GM13977 (cell line): Measurements from ENCODE around the gene ADAMTS15.
"Not testable (repeated sequence)": the region's sequence is repeated elsewhere in the genome, so short reads cannot be mapped to it uniquely, and the experiment has no call there.

ENCODE experiments used
- DNase-seq: peaks from one replicate; pipeline ENCODE4 v3.0.0; 2012; ENCODE audit warnings: low spot score
- CTCF ChIP-seq: IDR thresholded peaks from 2 replicates; pipeline ENCODE4 v1.5.1; 2012; ENCODE audit warnings: mild to moderate bottlenecking, control low read depth; ENCODE audit not compliant: insufficient read depth; ENCODE audit errors: extremely low read depth, missing control alignments
- in situ Hi-C: fragments of 300-500 bp; cut with MboI; formaldehyde crosslinking; loops from one replicate; pipeline ENCODE4 v1.12.0; 2022; ENCODE audit warnings: low sequenced_read_pairs, low pct_unique_long_range_greater_than_20kb, mixed read lengths, inconsistent platforms; ENCODE audit not compliant: unreplicated experiment

ADAMTS15 gene

GRCh38 chr11:130433357-130433756 is 15.1 kb upstream of the ADAMTS15 start:
- DNase-seq = no peak
- TF ChIP-seq CTCF = no peak
- in situ Hi-C loops = loop anchor here (10.0 kb wide), 1 partner anchor 431 kb away; no protein-coding TSS in a partner anchor

- in situ Hi-C loops = loop anchor here (10.0 kb wide), 1 partner anchor 430 kb away; no protein-coding TSS in a partner anchor
Observed at GRCh38 chr11:130434521-130435223, 13.8 kb upstream of the ADAMTS15 start.

GRCh38 chr11:130435671-130436070 is 12.8 kb upstream of the ADAMTS15 start:
- DNase-seq = no peak
- TF ChIP-seq CTCF = no peak
- in situ Hi-C loops = loop anchor here (10.0 kb wide), 1 partner anchor 429 kb away; no protein-coding TSS in a partner anchor

More at GRCh38 chr11:130434521-130435223, 13.8 kb upstream of the ADAMTS15 start:
- TF ChIP-seq CTCF = peak; percentile 82
- DNase-seq = peak; percentile 75

- no peak for DNase-seq
- no peak for TF ChIP-seq CTCF
- in situ Hi-C loops = loop anchor here (10.0 kb wide), 1 partner anchor 429 kb away; no protein-coding TSS in a partner anchor
Observed at GRCh38 chr11:130436171-130436570, 12.3 kb upstream of the ADAMTS15 start.

GRCh38 chr11:130437848-130438247 is 10.6 kb upstream of the ADAMTS15 start:
- no peak for TF ChIP-seq CTCF
- in situ Hi-C loops = loop anchor here (10.0 kb wide), 1 partner anchor 427 kb away; no protein-coding TSS in a partner anchor
- no peak for DNase-seq

GRCh38 chr11:130438401-130439159 is 9.9 kb upstream of the ADAMTS15 start:
- DNase-seq = not testable (repeated sequence)
- in situ Hi-C loops = loop anchor here (10.0 kb wide), 1 partner anchor 426 kb away; no protein-coding TSS in a partner anchor

GRCh38 chr11:130439160-130439519 is 9.3 kb upstream of the ADAMTS15 start:
- no peak for DNase-seq
- TF ChIP-seq CTCF = no peak
- in situ Hi-C loops = loop anchor here (10.0 kb wide), 1 partner anchor 426 kb away; no protein-coding TSS in a partner anchor
